DND-41 (cell line): Measurements from ENCODE around the gene CAPZA1.

ENCODE experiments used
- ATAC-seq: fragments of 200-7000 bp; cut with Tn5 transposase; 3 replicates; pipeline ENCODE4 v1.9.1; 2021; ENCODE audit warnings: low read depth; ENCODE audit not compliant: insufficient read depth
- DNase-seq: peaks from one replicate; pipeline ENCODE4 v3.0.0-alpha.2; 2020
- H2AFZ ChIP-seq: 2 replicates; pipeline ENCODE4 v1.6.0; 2012; ENCODE audit warnings: low read depth, low read length
- H3K27ac ChIP-seq: 2 replicates; pipeline ENCODE4 v1.5.1; 2012; ENCODE audit warnings: low read length, inconsistent platforms
- H3K27me3 ChIP-seq: fragments of 200-600 bp; sonication (generic); 2 replicates; pipeline ENCODE4 v1.6.0; 2012; ENCODE audit warnings: low read length, mild to moderate bottlenecking, inconsistent platforms; ENCODE audit not compliant: insufficient read depth, poor library complexity
- H3K36me3 ChIP-seq: 2 replicates; pipeline ENCODE4 v1.5.1; 2012; ENCODE audit warnings: low read length, inconsistent platforms; ENCODE audit not compliant: insufficient read depth
- H3K4me1 ChIP-seq: 2 replicates; pipeline ENCODE4 v1.5.1; 2012; ENCODE audit warnings: mild to moderate bottlenecking, low read length; ENCODE audit not compliant: insufficient read depth
- H3K4me2 ChIP-seq: 2 replicates; pipeline ENCODE4 v1.6.0; 2012; ENCODE audit warnings: mild to moderate bottlenecking, moderate library complexity, low read length, inconsistent platforms; ENCODE audit not compliant: insufficient read depth
- H3K4me3 ChIP-seq, 2 experiments: fragments of 200-600 bp in 1 of 2; shearing (Covaris generic) in 1 of 2; 2 replicates each; pipeline ENCODE4 v1.5.1; 2012 to 2016; ENCODE audit warnings: inconsistent platforms in 2 of 2, low read length in 2 of 2, mild to moderate bottlenecking in 2 of 2, low read depth in 1 of 2, moderate library complexity in 1 of 2
- H3K79me2 ChIP-seq: 2 replicates; pipeline ENCODE4 v1.6.0; 2012; ENCODE audit warnings: low read length, inconsistent platforms; ENCODE audit not compliant: insufficient read depth
- H3K9ac ChIP-seq: 2 replicates; pipeline ENCODE4 v1.6.0; 2012; ENCODE audit warnings: low read depth, mild to moderate bottlenecking, inconsistent platforms, low read length, moderate library complexity
- H3K9me3 ChIP-seq: 2 replicates; pipeline ENCODE4 v1.5.1; 2012; ENCODE audit warnings: low read length, moderate library complexity, mild to moderate bottlenecking, inconsistent platforms; ENCODE audit not compliant: insufficient read depth, severe bottlenecking
- H4K20me1 ChIP-seq: 2 replicates; pipeline ENCODE4 v1.6.0; 2012; ENCODE audit warnings: low read length; ENCODE audit not compliant: insufficient read depth
- CTCF ChIP-seq: IDR thresholded peaks from 2 replicates; pipeline ENCODE4 v1.5.1; 2012; ENCODE audit warnings: borderline replicate concordance, low read length, moderate library complexity, mild to moderate bottlenecking; ENCODE audit not compliant: poor library complexity, severe bottlenecking; ENCODE audit errors: extremely low read depth
- EZH2 ChIP-seq: IDR thresholded peaks from 3 replicates; pipeline ENCODE4 v1.6.1; 2012; ENCODE audit warnings: borderline replicate concordance, low read depth, mild to moderate bottlenecking, moderate library complexity, low read length, inconsistent platforms; ENCODE audit not compliant: severe bottlenecking

Gene CAPZA1

GRCh38 chr1:112716133-112716720 lies 96.6 kb downstream of the CAPZA1 start:
- H3K27ac ChIP-seq = no peak overlapping the region; the same call in 1 of the 2 replicates
- H4K20me1 ChIP-seq = no peaks in the 10 kb centered on the region; the same call in 1 of the 2 replicates
- peaks cover 14% of the 10 kb centered on the region for H3K27me3 ChIP-seq
- no peaks in the 10 kb centered on the region for H3K36me3 ChIP-seq
- peak overlapping the region; percentile 33 to 80; a peak in 3 of 4 replicates for H3K4me3 ChIP-seq
- H3K9ac ChIP-seq = peak overlapping the region; percentile 49; the same call in 1 of the 2 replicates
- peak overlapping the region; percentile 100 for H3K4me2 ChIP-seq
- H2AFZ ChIP-seq = peak overlapping the region; percentile 76
- H3K4me1 ChIP-seq = peaks cover 29% of the 10 kb centered on the region
- DNase-seq = peak; percentile 86
- peak; percentile 68 for ATAC-seq
- no peaks in the 10 kb centered on the region for H3K9me3 ChIP-seq
- no peaks in the 10 kb centered on the region for H3K79me2 ChIP-seq
- TF ChIP-seq CTCF = peak; percentile 99
- no peak for TF ChIP-seq EZH2

- Histone ChIP-seq H3K36me3 (no peaks in the 10 kb centered on the region), H4K20me1 (no peaks in the 10 kb centered on the region; the same call in 1 of the 2 replicates), H2AFZ (no peak overlapping the region), H3K79me2 (no peaks in the 10 kb centered on the region), H3K4me1 (peaks cover 29% of the 10 kb centered on the region), H3K27ac (no peak overlapping the region), H3K27me3 (peaks cover 14% of the 10 kb centered on the region), H3K4me2 (no peak overlapping the region), H3K9me3 (no peaks in the 10 kb centered on the region), H3K4me3 (no peak overlapping the region), H3K9ac (no peak overlapping the region)
- DNase-seq (no peak), ATAC-seq (no peak)
- TF ChIP-seq CTCF (no peak), EZH2 (no peak)
Observed at GRCh38 chr1:112717263-112717873, 97.7 kb downstream of the CAPZA1 start.

GRCh38 chr1:112718691-112719418 lies 99.2 kb downstream of the CAPZA1 start:
- ATAC-seq = peak; percentile 68
- H3K27ac ChIP-seq = no peak overlapping the region
- no peaks in the 10 kb centered on the region for H3K36me3 ChIP-seq
- peaks cover 2% of the 10 kb centered on the region; the same call in 1 of the 2 replicates for H4K20me1 ChIP-seq
- H3K4me2 ChIP-seq = peak overlapping the region; percentile 61
- DNase-seq = peak; percentile 80
- H3K27me3 ChIP-seq = peaks cover 14% of the 10 kb centered on the region
- H3K4me3 ChIP-seq = peak overlapping the region in 1 of 2 experiments; percentile 29; a peak in 1 of 4 replicates
- H2AFZ ChIP-seq = peak overlapping the region; percentile 70
- no peaks in the 10 kb centered on the region for H3K79me2 ChIP-seq
- H3K4me1 ChIP-seq = peaks cover 29% of the 10 kb centered on the region
- H3K9ac ChIP-seq = peak overlapping the region; percentile 23; the same call in 1 of the 2 replicates
- no peaks in the 10 kb centered on the region for H3K9me3 ChIP-seq
- TF ChIP-seq EZH2 (peak; percentile 70), CTCF (peak; percentile 97)
